GM18909 (cell line): ENCODE data around the gene STXBP1.

Experiments
- ATAC-seq: cut with Tn5 transposase; IDR thresholded peaks from one replicate; pipeline ENCODE4 v1.9.1; 2021; ENCODE audit warnings: mild to moderate bottlenecking; ENCODE audit not compliant: unreplicated experiment, poor library complexity

The STXBP1 gene

GRCh38 chr9:127644146-127644827, 32.2 kb downstream of the STXBP1 start:
- ATAC-seq, result no peak

- ATAC-seq, result no peak
These were observed 32.9 kb downstream of the STXBP1 start for GRCh38 chr9:127644943-127645342.

DNA sequence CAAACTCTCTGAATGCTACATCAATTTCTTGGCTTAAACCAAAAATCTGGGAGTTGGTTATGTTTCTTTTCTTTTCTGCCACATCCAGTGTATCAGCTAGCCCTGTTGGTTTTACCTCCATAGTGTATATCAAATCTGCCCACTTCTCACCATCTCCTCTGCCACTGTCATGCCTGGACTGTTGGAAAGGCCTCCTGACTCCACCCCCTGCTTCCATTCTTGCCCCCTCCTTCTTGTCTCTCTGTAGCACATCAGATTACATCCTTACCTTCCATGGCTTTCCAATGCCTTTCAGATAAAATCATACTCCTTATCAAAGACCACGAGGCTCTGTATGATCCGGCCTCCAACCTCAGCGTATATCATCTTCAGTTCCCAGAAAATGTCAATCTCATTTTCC, 35.4 kb downstream of the STXBP1 start:
- no peak for ATAC-seq

DNA sequence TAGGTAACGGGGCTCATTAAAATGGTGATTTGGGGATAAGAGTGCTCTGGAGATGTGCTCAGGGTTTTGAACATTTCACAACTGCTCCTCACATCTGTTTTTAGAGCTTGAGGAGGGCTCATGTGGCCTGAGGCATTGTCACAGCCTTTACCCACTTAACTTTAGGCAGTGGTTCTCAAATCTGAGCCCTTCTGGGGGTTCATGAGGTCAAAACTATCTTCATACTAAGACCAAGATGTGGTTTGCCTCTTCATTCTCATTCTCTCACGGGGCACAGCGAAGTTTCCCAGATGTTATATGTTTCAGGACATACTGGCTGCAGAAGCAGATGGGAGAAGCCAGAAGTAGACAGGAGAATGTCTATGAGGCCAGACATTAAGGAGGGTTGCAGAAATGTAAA, 38.4 kb downstream of the STXBP1 start:
- ATAC-seq, result no peak

DNA sequence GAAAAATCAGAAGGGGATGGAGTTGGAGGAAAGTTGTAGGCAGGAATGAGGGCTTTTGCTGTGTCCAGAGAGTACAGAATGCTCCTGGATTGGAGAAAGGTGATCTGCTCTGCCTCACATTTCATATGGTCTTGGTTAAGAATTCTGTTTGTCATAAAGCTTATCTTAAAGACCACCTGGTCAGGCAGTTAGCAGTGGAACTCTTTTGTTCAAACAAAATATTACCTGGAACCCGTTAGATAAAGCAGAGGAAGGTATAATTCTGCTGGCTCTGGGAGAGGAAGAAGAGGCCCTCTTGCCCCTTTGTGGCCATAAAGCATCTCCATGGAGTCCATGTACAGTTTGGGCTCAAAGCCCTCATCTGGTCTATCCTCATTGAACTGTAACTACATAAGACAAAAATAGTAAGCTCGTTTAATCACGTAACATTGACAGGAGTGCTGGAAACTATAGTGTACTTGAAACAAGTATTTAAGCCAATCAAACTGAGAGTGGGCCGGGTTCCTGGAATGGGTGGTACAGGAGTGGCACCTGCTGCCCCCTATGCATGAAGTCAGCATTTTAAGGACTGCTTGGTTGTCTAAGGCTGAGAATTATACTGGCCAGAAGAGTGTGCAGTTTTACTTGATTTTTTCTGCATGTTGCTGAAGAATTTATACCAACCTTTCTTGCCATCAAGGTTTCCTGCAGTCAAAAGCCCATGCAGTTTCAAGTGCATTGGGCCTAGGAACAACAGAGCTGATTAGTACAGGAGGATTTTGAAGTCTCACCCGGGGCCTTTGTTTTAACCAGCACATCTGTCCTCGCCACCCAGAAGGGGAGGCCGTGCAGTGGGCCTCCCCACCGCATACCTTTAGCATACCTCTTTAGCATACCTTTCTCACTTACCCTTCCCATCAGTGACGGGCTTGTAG, 39.9 kb downstream of the STXBP1 start:
- no peak for ATAC-seq

DNA sequence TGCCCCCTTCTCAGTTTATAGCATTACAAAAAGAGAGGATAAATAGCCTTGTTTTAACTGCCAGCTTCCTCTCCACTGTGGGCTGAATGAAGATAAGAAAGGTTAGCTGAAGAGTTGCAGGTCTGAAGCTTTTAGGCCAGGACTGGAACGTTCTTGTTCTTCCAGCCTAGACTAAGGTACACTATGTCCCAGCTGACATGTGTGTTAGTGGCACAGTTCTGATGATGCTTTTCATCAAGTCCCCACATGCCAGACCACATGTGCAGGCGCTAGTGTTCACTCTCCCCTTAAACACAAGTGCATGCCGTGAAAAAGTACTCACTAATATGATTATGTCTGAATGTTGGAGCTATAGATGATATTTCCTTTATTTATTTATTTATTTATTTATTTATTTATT, 40.7 kb downstream of the STXBP1 start:
- no peak for ATAC-seq

DNA sequence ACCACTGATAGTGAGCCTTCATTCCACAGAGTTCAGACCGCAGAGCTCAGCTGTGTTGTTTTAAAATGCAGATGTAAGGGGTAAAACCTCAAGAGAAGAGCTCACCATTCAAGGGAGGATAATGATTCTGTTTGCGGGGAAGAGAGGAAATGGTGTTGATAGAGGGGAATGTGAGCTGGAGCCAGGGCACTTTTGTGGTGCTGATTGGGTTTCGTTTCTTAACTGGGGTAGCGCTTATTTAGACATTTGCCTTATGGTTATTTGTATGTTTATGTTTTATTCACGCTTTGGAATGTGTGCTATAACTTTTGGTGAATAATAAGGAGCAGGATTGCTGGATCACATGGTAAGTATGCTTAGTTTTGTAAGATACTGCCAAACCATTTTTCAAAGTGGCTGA, 42.5 kb downstream of the STXBP1 start:
- no peak for ATAC-seq

- ATAC-seq, result no peak
These were observed 46.4 kb downstream of the STXBP1 start for GRCh38 chr9:127658428-127658827.

GRCh38 chr9:127660886-127661741, 49.0 kb downstream of the STXBP1 start:
- ATAC-seq, result no peak

DNA sequence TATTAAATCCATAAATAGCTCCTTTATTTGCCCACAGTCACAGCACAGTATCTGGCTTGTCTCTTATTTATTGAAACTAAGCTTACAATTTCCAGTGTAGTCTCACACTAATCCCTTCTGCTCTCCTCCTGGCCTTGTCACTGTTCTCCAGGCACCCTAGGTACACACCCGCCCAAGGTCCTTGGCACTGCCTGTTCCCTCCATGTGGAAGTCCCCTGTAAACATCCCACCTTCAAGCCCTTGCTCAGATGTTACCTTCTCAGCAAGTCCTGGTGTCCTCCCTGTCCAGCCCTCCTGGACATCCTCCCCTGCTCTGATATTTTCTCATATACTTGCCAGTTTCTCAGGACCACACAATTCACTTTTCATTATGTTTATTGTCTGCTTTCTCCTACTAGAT, 50.5 kb downstream of the STXBP1 start:
- ATAC-seq, result no peak

DNA sequence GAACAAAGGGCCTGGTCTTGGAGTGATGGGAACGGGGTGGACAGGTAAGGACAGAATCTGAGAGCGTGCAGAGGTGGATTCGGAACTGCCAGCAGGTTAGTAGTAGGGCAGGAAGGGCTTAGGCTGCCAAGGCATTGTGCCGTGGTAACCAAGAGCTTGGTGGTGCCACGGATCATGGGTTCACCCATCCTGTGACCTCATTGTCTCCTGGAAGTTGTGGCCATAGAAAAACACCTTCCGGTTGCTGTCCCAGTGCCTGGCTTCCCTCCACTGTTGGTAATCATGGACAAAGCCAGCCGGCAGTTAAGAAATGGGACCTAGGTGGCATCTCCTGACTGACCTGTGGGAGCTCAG, 52.2 kb downstream of the STXBP1 start:
- no peak for ATAC-seq

- no peak for ATAC-seq
These were observed 52.8 kb downstream of the STXBP1 start for GRCh38 chr9:127664678-127665507.

DNA sequence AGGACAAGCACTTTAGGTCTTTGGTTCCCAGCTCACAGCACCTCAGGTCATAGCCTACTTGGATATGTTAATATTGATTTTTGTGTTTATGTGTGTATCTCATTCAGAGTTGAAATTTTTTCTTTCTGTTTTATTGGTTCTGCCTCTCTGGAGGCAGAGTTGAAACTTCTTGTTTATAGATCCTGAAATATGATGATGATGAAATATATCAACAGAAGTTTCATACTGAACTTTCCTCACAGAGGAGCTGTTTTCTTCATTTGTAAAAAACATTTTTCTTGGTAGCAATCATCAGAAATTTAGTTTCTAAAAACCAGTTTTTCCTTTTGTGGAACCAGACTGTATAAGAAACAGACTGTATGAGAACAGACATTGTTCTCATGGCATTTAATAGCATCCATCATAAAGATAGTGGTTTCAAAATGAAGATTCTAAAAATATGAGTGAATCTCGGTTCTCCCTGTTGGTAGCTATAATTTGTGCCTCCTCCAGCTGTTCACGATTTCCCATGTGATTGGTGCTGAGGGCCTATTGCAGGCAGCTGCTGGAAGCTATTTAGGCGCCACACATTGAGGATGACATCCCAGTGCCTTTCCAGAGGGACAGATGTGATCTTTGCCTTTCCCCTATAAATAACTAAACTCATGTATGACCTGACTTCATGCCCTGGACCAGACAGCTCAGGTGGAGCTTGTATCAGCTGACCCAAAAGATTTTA, 55.2 kb downstream of the STXBP1 start:
- no peak for ATAC-seq

DNA sequence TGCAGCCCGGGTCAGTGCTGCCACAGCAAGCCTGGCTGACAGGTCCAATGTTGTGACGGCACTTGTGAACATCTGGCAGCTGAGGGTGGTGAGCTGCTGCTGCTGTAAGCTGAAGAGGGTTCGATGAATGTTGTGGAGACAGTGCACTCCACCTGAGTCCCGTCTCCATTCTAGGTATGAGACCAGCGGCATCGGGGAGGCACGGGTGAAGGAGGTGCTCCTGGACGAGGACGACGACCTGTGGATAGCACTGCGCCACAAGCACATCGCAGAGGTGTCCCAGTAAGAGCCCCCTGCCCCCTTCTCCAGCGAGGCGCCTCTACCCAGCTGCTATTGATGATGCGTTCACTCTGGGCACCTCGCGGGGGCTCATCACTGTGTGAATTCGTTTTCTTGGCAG, 55.8 kb downstream of the STXBP1 start:
- no peak for ATAC-seq

- no peak for ATAC-seq
These were observed 61.2 kb downstream of the STXBP1 start for GRCh38 chr9:127673234-127673633.

GRCh38 chr9:127676638-127677037, 64.6 kb downstream of the STXBP1 start:
- ATAC-seq, result no peak

- no peak for ATAC-seq
These were observed 67.4 kb downstream of the STXBP1 start for GRCh38 chr9:127679506-127679905.

DNA sequence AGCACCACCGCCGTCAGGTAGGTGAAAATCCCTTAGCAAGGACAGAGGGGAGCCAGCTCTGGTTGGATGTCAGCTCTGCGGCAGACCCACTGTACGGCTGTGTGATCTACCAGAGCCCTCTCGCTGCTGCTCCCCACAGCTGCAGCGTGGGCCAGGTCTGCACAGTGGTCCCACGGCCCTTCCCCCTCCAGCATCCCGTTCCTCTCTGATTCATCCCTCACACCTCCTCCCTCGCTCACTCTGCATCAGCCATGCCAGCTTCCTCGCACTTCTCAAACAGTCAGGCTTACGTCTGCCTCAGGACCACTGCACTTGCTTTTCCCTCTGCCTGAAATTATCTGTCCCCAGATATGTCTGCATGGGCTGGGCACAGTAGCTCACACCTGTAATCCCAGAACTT, 68.1 kb downstream of the STXBP1 start:
- no peak for ATAC-seq

GRCh38 chr9:127680846-127681245, 68.8 kb downstream of the STXBP1 start:
- no peak for ATAC-seq
